Small intestine (tissue), 7 donors: ENCODE data around the gene KY. TPM values are rescaled to one million over a fixed set of nuclear protein-coding genes. Genes with fewer than 3 reads are reported as not detected.
A peak's percentile ranks its signal among the peaks of the same experiment; 100 is the strongest.

Source experiments
- DNase-seq, 2 donors: peaks; one replicate each; pipeline versions ENCODE4 v3.0.0 to v3.0.0-alpha.2; 2013
- FAIRE-seq: peaks from 2 replicates; lab custom pipeline; 2012; peaks lifted over from hg19 to GRCh38; lab: Jason Lieb, UNC
- H3K27ac ChIP-seq, 3 donors: one replicate each; pipeline ENCODE4 v1.5.1; 2013; ENCODE audit warnings: low read length in 2 of 3, mild to moderate bottlenecking in 2 of 3, control low read depth in 1 of 3, inconsistent platforms in 1 of 3, low read depth in 1 of 3, moderate library complexity in 1 of 3
- H3K27me3 ChIP-seq, 3 donors: one replicate each; pipeline ENCODE4 v1.6.1; 2013; ENCODE audit warnings: low read length in 3 of 3, inconsistent platforms in 1 of 3; ENCODE audit not compliant: control insufficient read depth in 3 of 3, insufficient read depth in 3 of 3
- H3K36me3 ChIP-seq, 3 donors: one replicate each; pipeline ENCODE4 v1.6.1; 2013; ENCODE audit warnings: low read length in 3 of 3, inconsistent platforms in 1 of 3, low read depth in 1 of 3, mild to moderate bottlenecking in 1 of 3, moderate library complexity in 1 of 3; ENCODE audit not compliant: control insufficient read depth in 3 of 3, insufficient read depth in 2 of 3
- H3K4me1 ChIP-seq, 3 donors: one replicate each; pipeline ENCODE4 v1.6.1; 2013; ENCODE audit warnings: low read length in 2 of 3, inconsistent platforms in 1 of 3, low read depth in 1 of 3, mild to moderate bottlenecking in 1 of 3, moderate library complexity in 1 of 3; ENCODE audit not compliant: control insufficient read depth in 3 of 3, insufficient read depth in 2 of 3
- H3K4me3 ChIP-seq, 3 donors: one replicate each; pipeline ENCODE4 v1.5.1; 2013; ENCODE audit warnings: low read length in 3 of 3, control low read depth in 1 of 3, inconsistent platforms in 1 of 3, low read depth in 1 of 3, mild to moderate bottlenecking in 1 of 3, moderate library complexity in 1 of 3
- H3K9me3 ChIP-seq, 2 donors: one replicate each; pipeline ENCODE4 v1.6.1; 2013; ENCODE audit warnings: low read depth in 1 of 2, low read length in 1 of 2; ENCODE audit not compliant: control insufficient read depth in 2 of 2, insufficient read depth in 1 of 2
- WGBS, 3 donors: extraction: QIAGEN DNeasy Blood & Tissue Kit; methylation state at CpG; one replicate each; pipeline ENCODE4 v1.1.7; 2013; 5-methylcytosine and 5-hydroxymethylcytosine counted together
- polyA plus RNA-seq, 4 donors: library from polyadenylated mRNA; stranded (reverse) in 3 of 4; unstranded in 1 of 4; fragments of 200-250 nt in 3 of 4; fragments of 120-200 nt in 1 of 4; gene quantifications; one replicate each; pipeline versions ENCODE4 v1.2.1 to v1.2.3, GENCODE V29; 2013
- donor health status: healthy with polysubstance abuse.
- donor health status: control.
- donor health status: control.
- donor health status: Bipolar disorder and iron deficiency.
- donor health status: healthy.

The KY gene
- polyA plus RNA-seq, 4 donors = 0.48 to 0.55 TPM; not detected in 2

GRCh38 chr3:134677987-134678308, 27.1 kb upstream of the KY start:
- H3K36me3 ChIP-seq = no peaks in the 10 kb centered on the region
- peaks cover 0 to 11% of the 10 kb centered on the region in 2 donors for H3K9me3 ChIP-seq
- no peaks in the 10 kb centered on the region for H3K4me1 ChIP-seq
- no peak overlapping the region for H3K4me3 ChIP-seq
- no peak overlapping the region for H3K27ac ChIP-seq
- FAIRE-seq (no peak), DNase-seq (no peak)
- 70 to 88% (median 83%) methylated on average over 2 of the region's 2 CpGs for WGBS, 3 donors
- H3K27me3 ChIP-seq = peaks cover 0 to 6% (median 0%) of the 10 kb centered on the region in 3 donors

GRCh38 chr3:134677196-134677986, 26.6 kb upstream of the KY start:
- no peak overlapping the region for H3K27ac ChIP-seq
- no peak overlapping the region for H3K4me3 ChIP-seq
- H3K27me3 ChIP-seq = peaks cover 0 to 6% (median 0%) of the 10 kb centered on the region in 3 donors
- H3K4me1 ChIP-seq = no peaks in the 10 kb centered on the region
- 58 to 59% (median 59%) methylated on average over 11 of the region's 11 CpGs for WGBS, 3 donors
- peak; percentile 16 to 18 for DNase-seq
- no peak for FAIRE-seq
- H3K36me3 ChIP-seq = no peaks in the 10 kb centered on the region
- peaks cover 0 to 11% of the 10 kb centered on the region in 2 donors for H3K9me3 ChIP-seq

GRCh38 chr3:134675726-134676256, 25.0 kb upstream of the KY start:
- Histone ChIP-seq H3K36me3 (no peaks in the 10 kb centered on the region), H3K9me3 (peaks cover 0 to 11% of the 10 kb centered on the region in 2 donors), H3K4me3 (no peak overlapping the region), H3K4me1 (no peaks in the 10 kb centered on the region), H3K27ac (no peak overlapping the region), H3K27me3 (peaks cover 0 to 6% (median 0%) of the 10 kb centered on the region in 3 donors)
- 75 to 86% (median 82%) methylated on average over 3 of the region's 3 CpGs for WGBS, 3 donors
- DNase-seq (no peak), FAIRE-seq (no peak)

- no peak for FAIRE-seq
- peaks cover 0 to 11% of the 10 kb centered on the region in 2 donors for H3K9me3 ChIP-seq
- 88 to 91% (median 90%) methylated on average over 5 of the region's 5 CpGs for WGBS, 3 donors
- no peaks in the 10 kb centered on the region for H3K4me1 ChIP-seq
- no peak overlapping the region for H3K27ac ChIP-seq
- H3K27me3 ChIP-seq = peaks cover 0 to 6% (median 0%) of the 10 kb centered on the region in 3 donors
- no peaks in the 10 kb centered on the region for H3K36me3 ChIP-seq
- DNase-seq = no peak
- H3K4me3 ChIP-seq = no peak overlapping the region
Observed at GRCh38 chr3:134672571-134672970, 21.7 kb upstream of the KY start.

GRCh38 chr3:134667956-134668355, 17.1 kb upstream of the KY start:
- Histone ChIP-seq H3K27ac (no peak overlapping the region), H3K4me3 (no peak overlapping the region), H3K36me3 (no peaks in the 10 kb centered on the region), H3K9me3 (no peaks in the 10 kb centered on the region), H3K27me3 (no peaks in the 10 kb centered on the region), H3K4me1 (no peaks in the 10 kb centered on the region)
- DNase-seq (no peak), FAIRE-seq (no peak)
- WGBS, 3 donors = 57 to 66% (median 61%) methylated on average over 3 of the region's 3 CpGs

- no peaks in the 10 kb centered on the region for H3K4me1 ChIP-seq
- H3K4me3 ChIP-seq = no peak overlapping the region
- WGBS, 3 donors = 72 to 83% (median 78%) methylated on average over 3 of the region's 3 CpGs
- H3K36me3 ChIP-seq = no peaks in the 10 kb centered on the region
- DNase-seq (no peak), FAIRE-seq (no peak)
- H3K27me3 ChIP-seq = no peaks in the 10 kb centered on the region
- no peak overlapping the region for H3K27ac ChIP-seq
- H3K9me3 ChIP-seq = no peaks in the 10 kb centered on the region
Observed at GRCh38 chr3:134667406-134667805, 16.6 kb upstream of the KY start.

GRCh38 chr3:134666885-134667284, 16.1 kb upstream of the KY start:
- FAIRE-seq = no peak
- Histone ChIP-seq H3K4me3 (no peak overlapping the region), H3K4me1 (no peaks in the 10 kb centered on the region), H3K9me3 (no peaks in the 10 kb centered on the region), H3K27me3 (no peaks in the 10 kb centered on the region), H3K36me3 (no peaks in the 10 kb centered on the region), H3K27ac (no peak overlapping the region)
- WGBS, 3 donors = 82 to 90% (median 86%) methylated on average over 9 of the region's 9 CpGs
- no peak for DNase-seq

GRCh38 chr3:134666466-134666865, 15.6 kb upstream of the KY start:
- Histone ChIP-seq H3K27me3 (no peaks in the 10 kb centered on the region), H3K27ac (no peak overlapping the region), H3K4me1 (no peaks in the 10 kb centered on the region), H3K9me3 (no peaks in the 10 kb centered on the region), H3K36me3 (no peaks in the 10 kb centered on the region), H3K4me3 (no peak overlapping the region)
- WGBS, 3 donors = 32 to 72% (median 48%) methylated on average over 4 of the region's 4 CpGs
- no peak for FAIRE-seq
- no peak for DNase-seq
